Limb (tissue), 2 donors: ENCODE measurements around the gene KREMEN1.

Experiments used
- DNase-seq, 2 donors: peaks; one replicate each; pipeline ENCODE4 v3.0.0-alpha.2; 2016; ENCODE audit errors: extremely low spot score in 2 of 2

Gene KREMEN1

GRCh38 chr22:29149841-29150555 is 77.2 kb downstream of the KREMEN1 start:
- peak in 1 of 2 donors; percentile 51 for DNase-seq

GRCh38 chr22:29150701-29151100 is 77.9 kb downstream of the KREMEN1 start:
- DNase-seq = no peak

- no peak for DNase-seq
Measured at GRCh38 chr22:29151316-29151715, 78.5 kb downstream of the KREMEN1 start.

- peak; percentile 43 to 68 for DNase-seq
Measured at GRCh38 chr22:29152045-29152953, 79.5 kb downstream of the KREMEN1 start.

GRCh38 chr22:29152954-29153719 is 80.3 kb downstream of the KREMEN1 start:
- no peak for DNase-seq

- peak; percentile 77 to 91 for DNase-seq
Measured at GRCh38 chr22:29154364-29155048, 81.7 kb downstream of the KREMEN1 start.

GRCh38 chr22:29155966-29156365 is 83.1 kb downstream of the KREMEN1 start:
- no peak for DNase-seq

- DNase-seq = no peak
Measured at GRCh38 chr22:29156507-29156906, 83.7 kb downstream of the KREMEN1 start.

GRCh38 chr22:29157759-29158535 is 85.1 kb downstream of the KREMEN1 start:
- no peak for DNase-seq

- no peak for DNase-seq
Measured at GRCh38 chr22:29158546-29158945, 85.7 kb downstream of the KREMEN1 start.

GRCh38 chr22:29163808-29164207 is 91.0 kb downstream of the KREMEN1 start:
- DNase-seq = no peak

GRCh38 chr22:29165321-29166060 is 92.7 kb downstream of the KREMEN1 start:
- no peak for DNase-seq

GRCh38 chr22:29166180-29166579 is 93.3 kb downstream of the KREMEN1 start:
- no peak for DNase-seq

GRCh38 chr22:29167032-29167911 is 94.4 kb downstream of the KREMEN1 start:
- no peak for DNase-seq

GRCh38 chr22:29171721-29172120 is 98.9 kb downstream of the KREMEN1 start:
- no peak for DNase-seq

GRCh38 chr22:29172216-29172615 is 99.4 kb downstream of the KREMEN1 start:
- no peak for DNase-seq

- DNase-seq = no peak
Measured at GRCh38 chr22:29175312-29175835, 102.5 kb downstream of the KREMEN1 start.
